GM21423 (cell line): Measurements from ENCODE around the gene CPLX1.

Experiments used
- ATAC-seq: cut with Tn5 transposase; IDR thresholded peaks from one replicate; pipeline ENCODE4 v1.9.1; 2021; ENCODE audit warnings: mild to moderate bottlenecking, moderate library complexity; ENCODE audit not compliant: unreplicated experiment

CPLX1 gene

DNA sequence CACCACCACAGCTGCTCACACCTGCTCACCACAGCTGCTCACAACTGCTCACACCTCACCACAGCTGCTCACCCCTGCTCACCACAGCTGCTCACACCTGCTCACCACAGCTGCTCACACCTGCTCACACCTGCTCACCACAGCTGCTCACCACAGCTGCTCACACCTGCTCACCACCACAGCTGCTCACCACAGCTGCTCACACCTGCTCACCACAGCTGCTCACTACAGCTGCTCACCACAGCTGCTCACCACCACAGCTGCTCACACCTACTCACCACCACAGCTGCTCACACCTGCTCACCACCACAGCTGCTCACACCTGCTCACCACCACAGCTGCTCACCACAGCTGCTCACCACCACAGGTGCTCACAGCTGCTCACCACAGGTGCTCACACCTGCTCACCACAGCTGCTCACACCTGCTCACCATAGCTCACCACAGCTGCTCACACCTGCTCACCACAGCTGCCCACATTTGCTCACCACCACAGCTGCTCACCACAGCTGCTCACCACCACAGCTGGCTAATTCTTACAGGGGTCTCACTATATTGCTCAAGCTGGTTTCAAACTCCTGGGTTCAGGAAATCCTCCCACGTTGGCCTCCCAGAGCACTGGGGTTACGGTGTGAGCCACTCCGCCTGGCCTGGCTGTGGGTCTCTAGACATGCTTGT, 30.4 kb upstream of the CPLX1 start:
- no peak for ATAC-seq

DNA sequence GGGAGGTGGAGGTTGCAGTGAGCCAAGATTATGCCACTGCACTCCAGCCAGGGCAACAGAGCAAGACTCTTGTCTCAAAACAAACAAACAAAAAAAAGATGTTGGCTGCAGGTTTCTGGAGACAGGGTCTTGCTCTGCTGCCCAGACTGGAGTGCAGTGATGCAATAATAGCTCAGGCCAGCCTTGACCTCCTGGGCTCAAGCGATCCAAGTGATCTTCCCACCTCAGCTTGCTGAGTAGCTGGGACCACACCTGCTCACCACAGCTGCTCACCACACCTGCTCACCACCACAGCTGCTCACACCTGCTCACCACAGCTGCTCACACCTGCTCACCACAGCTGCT, 29.9 kb upstream of the CPLX1 start:
- no peak for ATAC-seq

DNA sequence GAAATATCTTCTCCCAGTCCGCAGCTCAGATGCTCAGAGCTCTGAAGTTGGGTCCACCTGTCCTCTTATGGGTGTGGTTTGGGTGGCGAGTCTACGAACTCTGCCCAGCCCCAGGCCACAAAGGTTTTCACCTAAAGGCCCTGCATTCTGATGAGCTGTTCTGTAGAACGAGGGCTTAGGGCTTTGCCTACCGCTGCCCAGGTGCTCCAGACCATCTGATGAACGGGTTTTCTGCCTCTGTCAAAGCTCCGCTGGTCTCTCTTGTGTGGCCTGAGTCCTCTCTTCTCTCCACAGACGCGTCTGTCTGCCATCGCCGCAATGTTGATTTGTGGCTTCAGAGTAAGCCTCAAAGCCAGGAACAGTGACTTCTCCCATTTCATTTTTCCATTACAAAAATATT, 28.4 kb upstream of the CPLX1 start:
- ATAC-seq = no peak

DNA sequence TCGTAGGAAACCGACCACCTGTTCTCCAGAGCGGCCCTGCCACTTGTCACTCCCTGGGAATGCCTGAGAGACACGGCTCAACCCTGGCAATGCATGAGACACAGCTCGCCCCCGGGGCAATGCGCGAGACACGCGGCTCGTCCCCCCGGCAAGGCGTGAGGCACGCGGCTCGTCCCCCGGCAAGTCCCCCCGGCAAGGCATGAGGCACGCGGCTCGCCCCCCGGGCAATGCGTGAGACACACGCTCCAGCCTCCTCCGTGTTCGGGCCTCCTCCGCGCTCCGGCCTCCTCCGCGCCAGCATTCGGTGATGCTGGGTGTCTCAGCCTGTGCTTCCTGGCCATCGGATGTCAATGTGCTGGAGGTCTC, 27.5 kb upstream of the CPLX1 start:
- no peak for ATAC-seq

GRCh38 chr4:851701-852430, 25.9 kb upstream of the CPLX1 start:
- ATAC-seq = no peak

GRCh38 chr4:850323-850945, 24.5 kb upstream of the CPLX1 start:
- no peak for ATAC-seq

DNA sequence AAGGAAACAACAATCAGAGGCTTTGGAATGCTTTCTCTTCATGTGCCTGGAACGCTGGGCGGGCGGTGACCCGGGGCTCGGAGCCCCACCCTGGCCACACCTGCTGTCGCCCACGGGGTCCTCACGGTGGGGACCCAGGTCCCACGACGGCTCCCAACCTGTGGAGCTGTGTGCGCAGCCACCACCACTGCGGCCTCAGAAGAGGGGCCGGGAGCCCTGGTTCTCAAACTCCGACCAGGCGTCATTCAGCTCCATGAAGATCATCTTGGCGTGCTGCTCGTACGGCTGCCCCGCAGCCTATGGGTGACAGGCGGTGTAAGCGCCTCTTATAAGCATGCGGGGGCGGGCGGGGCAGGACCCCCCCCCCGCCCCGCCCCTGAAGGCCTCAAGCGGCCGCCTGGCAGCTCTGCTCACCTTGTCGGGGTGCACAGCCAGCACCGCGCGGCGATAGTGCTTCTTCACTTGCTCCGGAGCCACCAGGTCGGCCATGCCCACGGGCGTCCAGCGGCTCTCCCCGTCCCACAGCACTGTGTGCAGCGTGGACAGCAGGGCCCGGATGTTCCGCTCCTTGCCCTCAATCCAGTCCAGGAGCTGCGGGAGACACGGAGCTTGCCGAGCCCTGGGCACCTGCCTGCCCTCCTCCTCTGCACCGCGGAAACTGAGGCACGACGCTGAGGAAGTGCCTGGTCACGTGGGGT, 23.7 kb upstream of the CPLX1 start:
- no peak for ATAC-seq

GRCh38 chr4:848803-849477, 23.0 kb upstream of the CPLX1 start:
- no peak for ATAC-seq

- no peak for ATAC-seq
Observed at GRCh38 chr4:848307-848691, 22.4 kb upstream of the CPLX1 start.

DNA sequence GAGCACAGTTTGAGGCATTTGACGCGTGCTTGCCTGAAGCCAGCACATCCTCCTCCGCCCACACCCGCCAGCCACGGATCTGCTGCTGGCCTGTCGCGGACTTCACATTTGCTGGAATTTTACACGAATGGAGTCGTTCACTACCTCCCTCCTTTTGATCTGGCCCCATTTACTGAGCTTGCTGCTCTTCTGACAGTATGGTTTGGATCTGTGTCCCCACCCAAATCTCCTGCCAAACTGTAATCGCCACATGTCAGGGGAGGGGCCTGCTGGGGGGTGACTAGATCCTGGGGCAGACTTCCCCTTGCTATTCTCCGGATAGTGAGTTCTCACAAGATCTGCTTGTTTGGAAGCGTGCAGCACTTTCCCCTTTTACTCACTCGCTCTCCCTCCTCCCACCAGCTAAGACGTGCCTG, 19.9 kb upstream of the CPLX1 start:
- ATAC-seq = no peak

GRCh38 chr4:845233-845835, 19.4 kb upstream of the CPLX1 start:
- ATAC-seq = no peak

GRCh38 chr4:844752-845232, 18.9 kb upstream of the CPLX1 start:
- ATAC-seq = no peak

- ATAC-seq = no peak
Observed at GRCh38 chr4:839675-840443, 13.9 kb upstream of the CPLX1 start.

- ATAC-seq = no peak
Observed at GRCh38 chr4:837772-838171, 11.8 kb upstream of the CPLX1 start.

GRCh38 chr4:836750-837301, 10.9 kb upstream of the CPLX1 start:
- no peak for ATAC-seq

GRCh38 chr4:836003-836511, 10.1 kb upstream of the CPLX1 start:
- ATAC-seq = no peak

- no peak for ATAC-seq
Observed at GRCh38 chr4:835148-836002, 9.4 kb upstream of the CPLX1 start.

DNA sequence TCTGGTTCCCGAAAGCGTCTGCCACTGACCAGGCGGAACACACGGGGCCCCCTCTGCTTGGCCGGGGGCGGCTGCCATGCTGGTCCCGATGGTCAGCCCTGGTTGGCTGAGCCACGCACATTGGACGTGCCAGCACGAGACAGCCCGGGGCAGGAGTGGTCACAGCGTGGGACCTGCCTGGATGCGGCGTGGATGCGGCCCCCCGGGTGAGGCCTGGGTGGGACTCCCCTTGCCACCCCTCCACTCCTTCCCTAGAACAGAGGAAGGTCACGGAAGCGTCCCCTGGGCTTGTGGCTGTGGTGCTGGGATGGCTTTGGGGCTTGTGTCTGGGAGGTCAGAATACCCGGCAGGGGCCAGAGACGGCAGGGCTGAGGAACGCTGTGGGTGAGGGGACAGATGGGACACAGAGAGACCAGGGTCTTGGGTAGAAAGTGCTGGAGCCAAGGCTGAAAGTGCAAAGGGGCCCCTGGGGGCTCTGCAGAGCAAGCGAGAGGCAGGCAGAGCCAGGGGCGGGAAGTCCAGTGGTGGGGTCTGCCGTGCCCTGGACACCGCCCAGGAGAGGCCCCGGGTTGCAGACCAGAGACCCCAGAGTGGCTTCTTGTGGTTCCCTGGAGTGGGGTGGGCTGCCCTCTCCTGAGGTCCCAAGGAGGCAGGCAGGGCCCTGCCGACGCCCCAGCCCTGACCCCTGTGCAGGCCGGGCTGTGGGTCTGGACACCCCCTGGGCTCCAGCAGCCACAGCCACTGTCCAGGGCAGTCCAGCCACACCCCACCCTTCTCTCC, 8.6 kb upstream of the CPLX1 start:
- ATAC-seq = no peak
